ENCODE results near the gene CREBBP. TPM values are rescaled to one million over a fixed set of nuclear protein-coding genes. Genes with fewer than 3 reads are reported as not detected.

Gene CREBBP
- total and polyA plus RNA-seq, 4 donors, result 16.0 to 155 (median 36.1) TPM

DNA sequence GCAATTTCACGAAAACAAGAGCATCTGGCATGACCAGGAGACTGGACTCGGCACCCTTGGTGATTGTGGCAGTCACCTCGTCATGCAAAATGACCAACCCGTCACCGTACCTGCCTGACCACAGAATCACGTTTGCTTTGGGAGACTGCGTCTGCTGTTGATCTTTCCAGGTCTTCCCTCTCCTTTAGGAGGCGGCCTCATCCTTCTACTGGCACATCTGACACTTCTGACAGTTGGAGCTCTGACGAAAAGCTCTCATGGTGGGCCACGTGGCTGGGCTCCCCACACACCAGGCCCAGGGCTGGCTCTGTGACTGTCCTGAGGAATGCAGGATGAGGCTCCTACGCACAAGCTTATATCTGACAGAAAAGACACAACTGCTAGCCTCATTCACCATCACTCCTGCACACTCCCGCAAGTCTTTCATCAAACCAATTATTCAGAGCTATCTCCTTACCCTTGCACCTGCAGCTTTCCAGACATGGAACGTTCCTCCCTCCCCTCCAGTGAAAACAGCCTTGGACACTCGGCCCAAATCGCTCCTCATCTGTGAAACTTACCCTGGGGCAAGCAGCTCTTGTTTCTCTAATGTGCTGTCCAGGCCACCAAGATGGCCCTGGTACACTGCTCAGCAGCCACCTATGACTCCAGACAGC is 166.8 kb downstream of the CREBBP start:
- Histone ChIP-seq H3K27me3 (ENCODE audit: control insufficient read depth in 3 of 3, insufficient read depth in 3 of 3, low read length in 2 of 3) (no peaks in the 10 kb centered on the region), H3K27ac (ENCODE audit: low read depth in 1 of 2, low read length in 1 of 2) (no peak overlapping the region), H3K4me1 (ENCODE audit: control insufficient read depth in 5 of 5, insufficient read depth in 5 of 5, low read length in 5 of 5) (peaks cover 3 to 14% (median 6%) of the 10 kb centered on the region in 5 donors), H3K4me3 (no peak overlapping the region), H3K9me3 (ENCODE audit: control insufficient read depth in 4 of 4, insufficient read depth in 3 of 4, low read length in 3 of 4) (no peaks in the 10 kb centered on the region), H3K36me3 (ENCODE audit: control insufficient read depth in 4 of 4, insufficient read depth in 4 of 4, low read length in 4 of 4) (peaks cover 0 to 3% (median 0%) of the 10 kb centered on the region in 4 donors), H3K9ac (ENCODE audit: insufficient read depth in 1 of 2, low read length in 2 of 2) (no peak overlapping the region)
- ATAC-seq (ENCODE audit: insufficient read depth, low FRiP score) (no peak), DNase-seq (no peak)
- 90 to 95% methylated on average over 15 of the region's 15 CpGs for WGBS, 2 donors
- TF ChIP-seq, protein P1, sequence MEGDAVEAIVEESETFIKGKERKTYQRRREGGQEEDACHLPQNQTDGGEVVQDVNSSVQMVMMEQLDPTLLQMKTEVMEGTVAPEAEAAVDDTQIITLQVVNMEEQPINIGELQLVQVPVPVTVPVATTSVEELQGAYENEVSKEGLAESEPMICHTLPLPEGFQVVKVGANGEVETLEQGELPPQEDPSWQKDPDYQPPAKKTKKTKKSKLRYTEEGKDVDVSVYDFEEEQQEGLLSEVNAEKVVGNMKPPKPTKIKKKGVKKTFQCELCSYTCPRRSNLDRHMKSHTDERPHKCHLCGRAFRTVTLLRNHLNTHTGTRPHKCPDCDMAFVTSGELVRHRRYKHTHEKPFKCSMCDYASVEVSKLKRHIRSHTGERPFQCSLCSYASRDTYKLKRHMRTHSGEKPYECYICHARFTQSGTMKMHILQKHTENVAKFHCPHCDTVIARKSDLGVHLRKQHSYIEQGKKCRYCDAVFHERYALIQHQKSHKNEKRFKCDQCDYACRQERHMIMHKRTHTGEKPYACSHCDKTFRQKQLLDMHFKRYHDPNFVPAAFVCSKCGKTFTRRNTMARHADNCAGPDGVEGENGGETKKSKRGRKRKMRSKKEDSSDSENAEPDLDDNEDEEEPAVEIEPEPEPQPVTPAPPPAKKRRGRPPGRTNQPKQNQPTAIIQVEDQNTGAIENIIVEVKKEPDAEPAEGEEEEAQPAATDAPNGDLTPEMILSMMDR (IDR thresholded peaks at IDR 0.05; ENCODE audit: control extremely low read depth, extremely low read depth), result no peak

GRCh38 chr16:3712861-3713372 is 167.6 kb downstream of the CREBBP start:
- no peak for ATAC-seq (ENCODE audit: insufficient read depth, low FRiP score)
- no peak overlapping the region for H3K27ac ChIP-seq (ENCODE audit: low read depth in 1 of 2, low read length in 1 of 2)

DNA sequence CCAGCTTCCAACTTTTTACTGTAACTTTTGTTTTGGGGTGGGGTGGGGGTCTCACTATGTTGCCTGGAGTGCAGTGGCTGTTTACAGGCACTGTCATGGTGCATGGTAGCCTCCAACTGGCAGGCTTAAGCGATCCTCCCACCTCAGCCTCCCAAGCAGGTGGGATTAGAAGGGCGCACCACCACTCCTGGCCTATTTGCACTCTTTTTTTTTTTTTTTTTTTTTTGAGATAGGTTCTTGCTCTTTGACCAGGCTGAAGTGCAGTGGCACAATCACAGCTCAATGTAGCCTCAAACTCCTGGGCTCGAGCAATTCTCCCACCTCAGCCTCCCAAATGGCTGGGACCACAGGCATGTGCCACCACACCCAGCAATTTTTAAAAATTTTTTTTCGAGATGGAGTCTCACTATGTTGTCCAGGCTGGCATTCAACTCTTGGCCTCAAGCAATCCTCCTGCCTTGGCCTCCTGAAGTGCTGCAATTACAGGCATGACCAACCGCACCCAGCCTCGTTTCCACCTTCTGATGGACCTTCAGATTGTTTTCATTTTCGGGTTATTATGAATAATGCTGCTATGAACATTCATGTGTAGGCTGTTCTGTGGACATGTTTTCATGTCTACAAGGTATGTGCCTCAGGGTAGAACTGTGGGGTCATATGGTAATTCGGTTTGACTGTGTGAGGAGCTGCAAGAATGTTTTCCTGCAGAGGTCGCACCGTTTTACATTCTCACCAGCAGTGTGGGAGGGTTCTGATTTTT is 174.1 kb downstream of the CREBBP start:
- Histone ChIP-seq H3K27me3 (ENCODE audit: control insufficient read depth in 3 of 3, insufficient read depth in 3 of 3, low read length in 2 of 3) (no peaks in the 10 kb centered on the region), H3K36me3 (ENCODE audit: control insufficient read depth in 4 of 4, insufficient read depth in 4 of 4, low read length in 4 of 4) (peaks cover 0 to 6% (median 1%) of the 10 kb centered on the region in 4 donors), H3K27ac (ENCODE audit: low read depth in 1 of 2, low read length in 1 of 2) (no peak overlapping the region), H3K9me3 (ENCODE audit: control insufficient read depth in 4 of 4, insufficient read depth in 3 of 4, low read length in 3 of 4) (no peaks in the 10 kb centered on the region), H3K9ac (ENCODE audit: insufficient read depth in 1 of 2, low read length in 2 of 2) (no peak overlapping the region), H3K4me3 (no peak overlapping the region), H3K4me1 (ENCODE audit: control insufficient read depth in 5 of 5, insufficient read depth in 5 of 5, low read length in 5 of 5) (peaks cover 0 to 2% (median 0%) of the 10 kb centered on the region in 5 donors)
- WGBS, 2 donors, result 85 to 91% methylated on average over 10 of the region's 10 CpGs
- TF ChIP-seq, protein P1 (IDR thresholded peaks at IDR 0.05; ENCODE audit: control extremely low read depth, extremely low read depth), result no peak
- no peak for DNase-seq
- ATAC-seq (ENCODE audit: insufficient read depth, low FRiP score), result no peak

More at GRCh38 chr16:3712861-3713372, 167.6 kb downstream of the CREBBP start:
- Histone ChIP-seq H3K36me3 (ENCODE audit: control insufficient read depth in 4 of 4, insufficient read depth in 4 of 4, low read length in 4 of 4) (peaks cover 0 to 3% (median 0%) of the 10 kb centered on the region in 4 donors), H3K9me3 (ENCODE audit: control insufficient read depth in 4 of 4, insufficient read depth in 3 of 4, low read length in 3 of 4) (no peaks in the 10 kb centered on the region), H3K27me3 (ENCODE audit: control insufficient read depth in 3 of 3, insufficient read depth in 3 of 3, low read length in 2 of 3) (no peaks in the 10 kb centered on the region), H3K4me3 (no peak overlapping the region), H3K9ac (ENCODE audit: insufficient read depth in 1 of 2, low read length in 2 of 2) (no peak overlapping the region), H3K4me1 (ENCODE audit: control insufficient read depth in 5 of 5, insufficient read depth in 5 of 5, low read length in 5 of 5) (peaks cover 1 to 10% (median 3%) of the 10 kb centered on the region in 5 donors)
- TF ChIP-seq, protein P1 (IDR thresholded peaks at IDR 0.05; ENCODE audit: control extremely low read depth, extremely low read depth), result no peak
- peak in 2 of 3 donors; percentile 12 to 14 for DNase-seq
- 77 to 86% methylated on average over 16 of the region's 16 CpGs for WGBS, 2 donors

Data from lung (tissue), 12 donors.